ENCODE data around the gene HMCN1.

- TF ChIP-seq, protein P1, sequence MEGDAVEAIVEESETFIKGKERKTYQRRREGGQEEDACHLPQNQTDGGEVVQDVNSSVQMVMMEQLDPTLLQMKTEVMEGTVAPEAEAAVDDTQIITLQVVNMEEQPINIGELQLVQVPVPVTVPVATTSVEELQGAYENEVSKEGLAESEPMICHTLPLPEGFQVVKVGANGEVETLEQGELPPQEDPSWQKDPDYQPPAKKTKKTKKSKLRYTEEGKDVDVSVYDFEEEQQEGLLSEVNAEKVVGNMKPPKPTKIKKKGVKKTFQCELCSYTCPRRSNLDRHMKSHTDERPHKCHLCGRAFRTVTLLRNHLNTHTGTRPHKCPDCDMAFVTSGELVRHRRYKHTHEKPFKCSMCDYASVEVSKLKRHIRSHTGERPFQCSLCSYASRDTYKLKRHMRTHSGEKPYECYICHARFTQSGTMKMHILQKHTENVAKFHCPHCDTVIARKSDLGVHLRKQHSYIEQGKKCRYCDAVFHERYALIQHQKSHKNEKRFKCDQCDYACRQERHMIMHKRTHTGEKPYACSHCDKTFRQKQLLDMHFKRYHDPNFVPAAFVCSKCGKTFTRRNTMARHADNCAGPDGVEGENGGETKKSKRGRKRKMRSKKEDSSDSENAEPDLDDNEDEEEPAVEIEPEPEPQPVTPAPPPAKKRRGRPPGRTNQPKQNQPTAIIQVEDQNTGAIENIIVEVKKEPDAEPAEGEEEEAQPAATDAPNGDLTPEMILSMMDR (IDR thresholded peaks at IDR 0.05), result no peak
- TF ChIP-seq POLR2A (IDR thresholded peaks at IDR 0.05), result no peak
These were observed 240.4 kb downstream of the HMCN1 start for GRCh38 chr1:185974367-185975170.

Measured in thyroid gland (tissue), 4 donors.